ENCODE data around the gene CAPN5.

GRCh38 chr11:77093987-77094840 lies 27.4 kb downstream of the CAPN5 start:
- no peak for TF ChIP-seq CTCF (IDR thresholded peaks at IDR 0.05)
- TF ChIP-seq EP300 (IDR thresholded peaks at IDR 0.05), result no peak
- TF ChIP-seq POLR2A (IDR thresholded peaks at IDR 0.05), result no peak

Measured in tibial nerve (tissue), 4 donors.